Fibroblast of the aortic adventitia (primary cell): ENCODE data around the gene BRPF3. TPM values are rescaled to one million over a fixed set of nuclear protein-coding genes. Genes with fewer than 3 reads are reported as not detected.

Source experiments
- DNase-seq: peaks from one replicate; pipeline ENCODE4 v3.0.0-alpha.2; 2010; ENCODE audit warnings: low read depth
- H3K4me3 ChIP-seq: 2 replicates; pipeline ENCODE4 v1.5.1; 2011; ENCODE audit warnings: low read depth, mild to moderate bottlenecking, control low read depth, low read length, moderate library complexity
- total RNA-seq: library from RNA; depleted of rRNA; stranded (reverse); fragments of >200 nt; gene quantifications from 2 replicates; pipeline ENCODE4 v1.2.3, GENCODE V29; 2012; ENCODE audit warnings: low replicate concordance
- TF ChIP-seq, protein P1 (sequence below): IDR thresholded peaks from 2 replicates; pipeline ENCODE4 v1.5.1; 2011; ENCODE audit warnings: mild to moderate bottlenecking, low read length, control low read depth, inconsistent platforms; ENCODE audit not compliant: insufficient read depth

Gene BRPF3
- total RNA-seq, 1 donor: 19.1 TPM

DNA sequence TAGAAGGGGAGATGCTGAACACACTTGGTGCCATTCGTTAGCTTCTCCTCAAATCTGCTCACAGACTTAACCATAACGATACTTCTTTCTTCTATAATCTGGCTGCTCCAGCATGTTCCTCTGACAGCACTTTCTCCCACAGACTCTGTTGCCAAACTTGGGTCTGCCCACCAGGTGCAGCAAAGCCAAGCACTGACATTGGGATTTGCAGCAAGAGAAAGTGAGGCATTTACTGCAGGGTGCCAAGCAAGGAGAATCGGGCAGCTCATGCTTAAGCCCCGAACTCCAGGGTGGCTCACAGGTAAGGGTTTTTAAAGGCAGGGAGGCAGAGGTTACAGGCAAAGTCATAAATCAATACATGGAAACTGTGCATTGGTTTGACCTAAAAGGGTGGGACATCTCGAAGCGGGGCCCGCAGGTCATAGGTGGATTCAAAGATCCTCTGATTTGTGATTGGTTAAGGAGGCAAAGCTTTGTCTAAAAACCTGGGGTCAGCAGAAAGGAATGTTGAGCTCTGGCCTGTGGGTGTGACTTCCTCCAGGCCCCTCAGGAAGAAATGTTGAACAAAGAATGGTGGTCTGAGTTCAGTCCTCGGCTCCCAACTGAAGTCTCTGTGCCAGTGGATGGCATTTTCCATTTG is 48.2 kb downstream of the BRPF3 start:
- no peak overlapping the region for H3K4me3 ChIP-seq
- no peak for DNase-seq
- TF ChIP-seq, protein P1, sequence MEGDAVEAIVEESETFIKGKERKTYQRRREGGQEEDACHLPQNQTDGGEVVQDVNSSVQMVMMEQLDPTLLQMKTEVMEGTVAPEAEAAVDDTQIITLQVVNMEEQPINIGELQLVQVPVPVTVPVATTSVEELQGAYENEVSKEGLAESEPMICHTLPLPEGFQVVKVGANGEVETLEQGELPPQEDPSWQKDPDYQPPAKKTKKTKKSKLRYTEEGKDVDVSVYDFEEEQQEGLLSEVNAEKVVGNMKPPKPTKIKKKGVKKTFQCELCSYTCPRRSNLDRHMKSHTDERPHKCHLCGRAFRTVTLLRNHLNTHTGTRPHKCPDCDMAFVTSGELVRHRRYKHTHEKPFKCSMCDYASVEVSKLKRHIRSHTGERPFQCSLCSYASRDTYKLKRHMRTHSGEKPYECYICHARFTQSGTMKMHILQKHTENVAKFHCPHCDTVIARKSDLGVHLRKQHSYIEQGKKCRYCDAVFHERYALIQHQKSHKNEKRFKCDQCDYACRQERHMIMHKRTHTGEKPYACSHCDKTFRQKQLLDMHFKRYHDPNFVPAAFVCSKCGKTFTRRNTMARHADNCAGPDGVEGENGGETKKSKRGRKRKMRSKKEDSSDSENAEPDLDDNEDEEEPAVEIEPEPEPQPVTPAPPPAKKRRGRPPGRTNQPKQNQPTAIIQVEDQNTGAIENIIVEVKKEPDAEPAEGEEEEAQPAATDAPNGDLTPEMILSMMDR: no peak

DNA sequence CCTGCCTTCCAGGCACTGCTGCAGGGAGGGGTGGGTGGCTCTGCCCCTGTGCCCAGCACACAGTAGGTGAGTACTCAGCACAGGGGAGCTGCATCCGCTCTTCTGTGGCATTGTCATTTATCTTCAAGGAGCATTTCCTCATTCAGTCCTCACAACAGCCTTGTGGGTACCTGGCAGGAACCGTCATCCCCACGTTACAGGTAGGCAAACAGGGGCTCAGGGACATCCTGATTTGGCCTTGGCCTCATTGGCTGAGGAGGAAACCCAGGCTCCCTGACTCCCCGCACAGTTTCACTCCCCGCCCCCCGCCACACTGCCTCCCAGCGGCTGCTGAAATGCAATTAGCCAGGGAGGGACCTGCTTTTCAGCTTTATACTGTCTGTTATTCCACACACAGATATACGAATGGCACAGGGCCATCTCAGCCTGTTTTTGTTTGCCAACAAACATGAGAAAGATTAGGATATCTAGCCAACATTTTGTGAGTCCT is 49.1 kb downstream of the BRPF3 start:
- DNase-seq: no peak
- H3K4me3 ChIP-seq: no peak overlapping the region
- TF ChIP-seq, protein P1: peak; percentile 6

DNA sequence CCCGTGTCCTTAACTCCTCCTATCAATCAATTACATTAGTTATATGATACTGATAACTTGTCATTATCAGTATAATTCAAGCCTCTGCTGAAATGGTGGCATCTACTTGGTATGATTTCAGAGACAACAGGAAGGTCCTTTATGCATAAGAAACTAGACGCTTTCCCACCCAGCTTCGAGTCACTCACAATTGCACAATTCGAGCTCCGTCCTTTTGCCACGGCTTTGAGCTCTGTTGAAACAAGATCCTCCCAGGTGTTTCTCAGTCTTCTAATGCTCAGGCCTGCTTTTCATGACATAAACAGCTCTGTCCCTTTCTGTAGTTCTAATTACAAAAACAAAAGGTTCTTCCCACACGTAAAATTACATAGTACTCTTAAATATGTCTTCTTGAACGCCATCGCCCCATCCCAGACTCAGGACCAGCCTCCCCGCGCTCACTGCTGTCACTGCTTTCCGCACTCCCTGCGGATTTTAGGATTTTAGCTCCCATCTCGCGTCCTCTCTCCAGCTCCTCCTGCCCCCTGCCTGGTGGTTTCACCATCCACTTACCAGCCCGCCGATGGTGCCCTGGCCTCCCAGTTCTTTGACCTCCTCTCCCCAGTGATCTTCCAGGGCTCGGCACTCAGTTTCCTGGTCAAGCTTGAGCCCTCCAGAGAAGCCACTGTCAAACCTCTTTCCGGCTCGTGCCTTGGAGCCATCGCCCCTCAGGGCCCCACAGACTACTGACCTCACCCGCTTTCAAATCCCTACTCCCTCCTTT is 50.1 kb downstream of the BRPF3 start:
- no peak for DNase-seq
- no peak overlapping the region for H3K4me3 ChIP-seq
- TF ChIP-seq, protein P1: no peak

DNA sequence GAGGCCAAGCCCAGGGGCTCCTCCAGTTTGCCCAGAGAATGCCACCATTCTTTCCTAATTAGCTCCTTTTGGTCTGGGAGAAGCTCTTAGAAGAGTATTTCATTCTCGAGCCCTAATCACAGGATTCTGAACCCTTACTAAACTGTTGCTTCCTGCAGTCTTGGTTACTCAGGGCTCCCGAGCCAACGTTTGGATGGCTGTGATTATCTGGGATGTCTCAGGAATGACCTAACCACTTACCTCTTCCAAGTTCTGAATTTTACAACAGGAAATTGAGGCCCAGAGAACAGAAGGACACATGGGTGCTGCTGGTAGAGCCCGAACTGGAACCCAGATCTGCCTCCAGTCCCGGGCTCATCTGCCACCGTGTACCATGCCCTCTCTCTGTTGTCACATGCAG is 51.1 kb downstream of the BRPF3 start:
- DNase-seq: peak; percentile 88
- TF ChIP-seq, protein P1: no peak

DNA sequence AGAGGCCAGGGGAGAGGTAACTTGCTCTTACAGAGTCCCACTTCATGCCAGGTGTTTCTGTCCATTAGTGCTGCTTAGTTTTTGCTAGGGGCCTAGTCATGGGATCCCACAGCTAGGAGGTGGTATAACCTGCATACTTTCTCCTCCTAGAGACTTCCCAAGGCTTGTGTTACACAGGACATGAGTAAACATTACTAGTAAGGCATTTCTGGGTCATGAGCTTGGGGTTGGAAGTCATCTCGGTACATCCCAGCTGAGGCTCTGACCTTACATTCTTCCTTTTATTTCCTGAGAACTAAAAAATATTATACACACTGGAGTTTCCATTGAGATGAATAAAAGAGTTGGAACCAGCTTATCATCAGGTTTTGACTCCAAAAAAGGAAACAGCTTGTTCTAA is 52.4 kb downstream of the BRPF3 start:
- peak; percentile 94 for DNase-seq
- TF ChIP-seq, protein P1: peak; percentile 44
- H3K4me3 ChIP-seq: no peak overlapping the region

More for the DNA sequence above, 51.1 kb downstream of the BRPF3 start:
- H3K4me3 ChIP-seq: no peak overlapping the region

DNA sequence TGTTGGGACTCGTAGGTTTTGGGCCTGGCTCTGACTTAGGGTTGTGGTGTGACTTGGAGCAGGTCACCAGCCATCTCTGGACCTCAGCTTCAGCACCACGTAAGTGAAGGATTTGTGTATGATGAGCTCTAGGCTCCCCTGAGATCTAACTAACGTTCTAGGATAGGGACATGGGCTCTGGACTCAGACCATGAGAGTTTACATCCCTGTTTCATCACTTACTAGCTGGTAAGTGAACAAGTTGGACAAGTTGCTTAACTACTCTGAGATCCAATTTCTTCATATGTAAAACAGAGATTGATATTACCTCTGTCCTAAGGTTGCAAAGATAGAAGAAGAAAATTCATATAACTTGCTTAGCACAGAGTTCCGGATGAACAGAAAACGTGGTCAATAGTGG is 53.0 kb downstream of the BRPF3 start:
- peak; percentile 90 for DNase-seq
- TF ChIP-seq, protein P1: no peak
- no peak overlapping the region for H3K4me3 ChIP-seq
